GM18870 (cell line): Measurements from ENCODE around the gene CARS2.
A peak's percentile ranks its signal among the peaks of the same experiment; 100 is the strongest.

ENCODE experiments used
- ATAC-seq: cut with Tn5 transposase; IDR thresholded peaks from one replicate; pipeline ENCODE4 v1.9.1; 2021; ENCODE audit warnings: moderate library complexity; ENCODE audit not compliant: unreplicated experiment

Gene CARS2

GRCh38 chr13:110593430-110594130 lies 112.3 kb downstream of the CARS2 start:
- ATAC-seq = peak; percentile 73

- no peak for ATAC-seq
These were observed 113.3 kb downstream of the CARS2 start for GRCh38 chr13:110592665-110593064.
